ENCODE results near the gene ASCL2. TPM values are rescaled to one million over a fixed set of nuclear protein-coding genes. Genes with fewer than 3 reads are reported as not detected.
A peak's percentile ranks its signal among the peaks of the same experiment; 100 is the strongest.

The ASCL2 gene
- total RNA-seq, 1 donor: not detected

DNA sequence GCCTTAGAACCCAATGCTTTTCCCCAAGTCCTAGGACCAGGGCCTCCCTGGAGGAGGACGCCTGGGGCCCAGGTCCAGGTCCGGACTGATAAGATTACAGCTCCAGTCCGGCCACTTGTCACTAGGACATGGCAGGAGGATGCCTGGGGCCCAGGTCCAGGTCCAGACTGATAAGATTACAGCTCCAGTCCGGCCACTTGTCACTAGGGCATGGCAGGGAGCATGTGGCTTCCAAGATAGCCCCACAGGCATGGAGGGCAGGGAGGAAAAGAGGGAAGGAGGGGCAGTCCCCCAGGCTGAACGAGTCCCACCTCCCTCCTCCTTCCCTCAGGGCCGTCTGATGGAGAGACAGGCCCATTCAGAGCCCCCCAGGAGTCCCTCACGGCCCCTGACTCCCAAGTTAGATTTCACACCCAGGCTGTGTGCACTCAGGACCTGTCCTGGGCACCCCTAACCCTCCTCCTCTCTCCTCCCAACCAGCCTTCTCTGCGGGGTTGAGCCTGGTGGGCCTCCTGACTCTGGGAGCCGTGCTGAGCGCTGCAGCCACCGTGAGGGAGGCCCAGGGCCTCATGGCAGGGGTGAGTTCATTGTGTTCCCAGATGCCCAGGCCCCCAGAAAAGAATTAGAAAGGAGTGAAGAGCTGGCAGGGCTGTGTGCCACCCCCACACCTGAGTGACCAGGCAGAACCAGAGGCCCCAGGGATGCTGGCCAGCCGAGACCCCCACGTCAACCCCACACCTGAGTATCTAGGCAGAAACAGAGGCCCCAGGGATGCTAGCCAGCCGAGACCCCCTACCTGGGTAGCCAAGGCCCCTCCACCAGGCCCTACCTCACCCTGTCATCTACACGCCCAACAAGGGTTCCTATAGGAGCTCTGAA is 33.5 kb upstream of the ASCL2 start:
- TF ChIP-seq, protein P1, sequence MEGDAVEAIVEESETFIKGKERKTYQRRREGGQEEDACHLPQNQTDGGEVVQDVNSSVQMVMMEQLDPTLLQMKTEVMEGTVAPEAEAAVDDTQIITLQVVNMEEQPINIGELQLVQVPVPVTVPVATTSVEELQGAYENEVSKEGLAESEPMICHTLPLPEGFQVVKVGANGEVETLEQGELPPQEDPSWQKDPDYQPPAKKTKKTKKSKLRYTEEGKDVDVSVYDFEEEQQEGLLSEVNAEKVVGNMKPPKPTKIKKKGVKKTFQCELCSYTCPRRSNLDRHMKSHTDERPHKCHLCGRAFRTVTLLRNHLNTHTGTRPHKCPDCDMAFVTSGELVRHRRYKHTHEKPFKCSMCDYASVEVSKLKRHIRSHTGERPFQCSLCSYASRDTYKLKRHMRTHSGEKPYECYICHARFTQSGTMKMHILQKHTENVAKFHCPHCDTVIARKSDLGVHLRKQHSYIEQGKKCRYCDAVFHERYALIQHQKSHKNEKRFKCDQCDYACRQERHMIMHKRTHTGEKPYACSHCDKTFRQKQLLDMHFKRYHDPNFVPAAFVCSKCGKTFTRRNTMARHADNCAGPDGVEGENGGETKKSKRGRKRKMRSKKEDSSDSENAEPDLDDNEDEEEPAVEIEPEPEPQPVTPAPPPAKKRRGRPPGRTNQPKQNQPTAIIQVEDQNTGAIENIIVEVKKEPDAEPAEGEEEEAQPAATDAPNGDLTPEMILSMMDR (IDR thresholded peaks at IDR 0.05; ENCODE audit: insufficient read depth, low read length): no peak
- no peak overlapping the region for H3K4me3 ChIP-seq (ENCODE audit: low read depth, low read length)
- no peak for DNase-seq (ENCODE audit: low read depth)

DNA sequence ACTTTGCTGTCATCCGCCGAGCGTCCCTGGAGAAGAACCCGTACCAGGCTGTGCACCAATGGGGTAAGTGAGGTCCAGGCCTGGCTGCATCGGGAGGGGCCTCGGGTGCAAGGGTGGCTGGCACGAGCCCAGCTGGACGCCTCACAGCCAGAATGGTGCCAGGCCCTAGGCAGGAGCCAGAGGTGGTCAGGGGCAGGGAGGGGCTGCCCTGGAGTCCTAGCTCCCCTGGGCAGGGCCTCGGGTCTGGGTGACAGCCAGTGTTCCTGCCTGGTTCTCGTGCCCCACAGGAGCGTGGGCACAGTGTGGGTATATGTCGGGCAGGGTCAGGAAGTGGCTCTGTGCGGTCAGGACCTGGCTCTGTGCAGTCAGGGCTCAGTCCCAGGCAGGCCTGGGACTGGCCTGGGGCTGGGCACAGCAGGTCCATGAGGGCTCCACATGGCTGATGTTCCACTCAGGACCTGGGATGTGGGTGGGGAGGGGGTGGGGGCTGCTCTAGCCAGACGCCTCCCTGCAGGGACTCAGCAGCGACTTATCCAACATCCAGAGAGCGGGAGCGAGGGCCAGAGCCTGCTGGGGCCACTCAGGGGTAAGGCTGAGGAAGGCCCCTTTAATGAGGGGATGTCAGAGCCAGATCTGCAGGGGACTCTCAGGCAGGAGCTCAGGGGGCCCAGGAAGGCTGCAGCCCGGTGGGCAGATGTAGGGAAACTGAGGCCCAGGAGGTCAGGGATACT is 32.7 kb upstream of the ASCL2 start:
- DNase-seq (ENCODE audit: low read depth): no peak
- TF ChIP-seq, protein P1 (IDR thresholded peaks at IDR 0.05; ENCODE audit: insufficient read depth, low read length): no peak
- H3K4me3 ChIP-seq (ENCODE audit: low read depth, low read length): no peak overlapping the region

DNA sequence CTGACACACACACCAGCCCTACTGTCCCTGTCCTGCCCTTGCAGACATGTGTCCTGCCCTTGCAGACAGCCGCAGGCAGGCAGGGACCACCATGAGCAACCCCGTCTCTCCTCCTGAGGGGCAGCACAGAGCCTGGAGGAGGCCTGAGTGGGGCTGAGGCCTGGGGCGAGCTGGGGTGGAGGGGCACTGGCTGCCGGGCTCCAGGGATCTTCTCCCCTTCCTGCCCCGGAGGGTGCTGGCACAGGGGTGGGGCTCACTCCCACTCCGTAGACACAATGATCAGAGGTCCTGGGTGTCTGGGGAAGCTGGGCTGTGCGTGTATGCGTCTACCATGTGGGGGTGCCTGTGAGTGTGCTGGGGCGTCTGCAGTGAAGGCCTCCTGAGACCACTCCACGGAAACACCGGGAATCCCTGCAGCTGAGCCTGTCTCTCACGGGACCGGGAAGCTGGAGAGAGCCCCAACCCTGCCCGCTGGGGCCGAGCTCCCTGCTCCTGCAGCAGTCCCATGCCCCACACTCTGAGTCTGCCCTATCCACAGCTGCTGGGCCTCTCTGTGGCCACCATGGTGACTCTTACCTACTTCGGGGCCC is 32.0 kb upstream of the ASCL2 start:
- no peak for DNase-seq (ENCODE audit: low read depth)
- H3K4me3 ChIP-seq (ENCODE audit: low read depth, low read length): no peak overlapping the region
- TF ChIP-seq, protein P1 (IDR thresholded peaks at IDR 0.05; ENCODE audit: insufficient read depth, low read length): no peak

DNA sequence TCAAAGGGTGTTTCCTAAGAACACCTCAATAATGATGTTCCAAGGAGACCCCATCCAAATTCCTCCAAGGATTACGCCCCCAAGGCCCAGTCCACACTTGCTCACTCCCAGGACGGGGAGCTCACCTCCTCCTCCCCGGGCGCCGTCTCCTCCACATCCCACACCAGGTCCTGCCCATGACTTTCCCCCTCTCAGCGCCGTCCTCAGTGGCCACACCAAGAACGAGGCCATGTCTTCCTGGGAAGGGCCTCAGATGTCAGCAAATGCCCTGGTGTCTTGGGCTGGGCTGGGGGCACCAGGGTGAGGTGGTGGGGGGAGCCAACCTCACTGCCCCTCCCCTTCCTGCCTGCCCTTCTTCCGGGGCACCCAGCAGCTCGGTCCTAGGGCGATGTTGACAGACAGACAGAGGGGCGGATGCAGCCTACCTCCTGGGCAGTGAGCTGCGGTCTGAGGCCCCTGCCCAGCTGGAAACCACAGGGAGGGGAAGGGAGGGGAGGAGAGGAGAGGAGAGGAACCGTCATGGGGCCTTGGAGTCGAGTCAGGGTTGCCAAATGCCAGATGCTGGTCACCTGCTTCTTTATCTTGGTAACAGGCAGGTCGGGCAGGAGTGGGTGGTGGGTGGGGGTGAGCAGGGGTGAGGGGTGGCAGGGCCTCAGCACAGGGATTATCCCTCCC is 31.4 kb upstream of the ASCL2 start, which contains the start of the genes C11orf21 and TSPAN32:
Gene C11orf21 (minus strand): TSS at position 288 of the 675 bp plus-strand sequence. CDS start 110 bp downstream, at position 178.
Gene TSPAN32 (plus strand): TSS at position 383 of the 675 bp plus-strand sequence. CDS start 137 bp downstream, at position 520.
- H3K4me3 ChIP-seq (ENCODE audit: low read depth, low read length): no peak within 1 kb of the TSS
- peak; percentile 17 for DNase-seq (ENCODE audit: low read depth)
- TF ChIP-seq, protein P1 (IDR thresholded peaks at IDR 0.05; ENCODE audit: insufficient read depth, low read length): no peak

DNA sequence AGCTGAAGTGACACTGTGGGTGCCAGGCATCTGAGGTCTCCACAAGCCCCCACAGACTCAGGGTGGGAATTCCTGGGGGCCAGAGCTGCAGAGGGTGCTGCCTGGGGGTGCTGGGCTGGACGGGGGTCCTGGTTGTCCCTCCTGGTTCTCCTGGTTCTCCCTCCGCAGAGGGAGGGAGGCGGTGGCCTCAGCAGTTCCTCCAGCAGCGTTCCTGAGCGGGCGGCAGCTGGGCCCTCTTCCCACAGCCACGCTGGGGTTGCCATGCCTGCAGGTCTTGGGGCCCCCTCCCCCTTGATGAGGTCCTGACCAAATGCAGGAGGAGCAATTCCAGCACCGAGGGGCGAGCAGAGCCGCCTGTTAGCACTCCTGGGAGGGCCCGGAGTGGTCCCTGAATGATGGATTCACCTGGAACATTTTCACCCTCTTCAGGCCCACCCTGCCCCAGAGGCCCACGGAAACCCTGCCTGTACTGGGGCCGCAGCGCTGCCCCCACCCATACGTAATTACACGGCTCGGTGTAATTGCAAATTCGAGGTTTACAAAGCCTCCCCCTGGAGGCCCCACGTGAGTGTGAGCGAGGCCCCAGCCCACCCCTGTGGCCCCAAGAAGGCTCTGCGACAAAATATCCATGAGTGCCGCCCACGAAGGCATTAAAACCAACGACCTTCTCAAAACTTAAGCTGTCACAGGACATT is 30.7 kb upstream of the ASCL2 start:
- TF ChIP-seq, protein P1 (IDR thresholded peaks at IDR 0.05; ENCODE audit: insufficient read depth, low read length): no peak
- no peak for DNase-seq (ENCODE audit: low read depth)
- no peak overlapping the region for H3K4me3 ChIP-seq (ENCODE audit: low read depth, low read length)

Data from fibroblast of the aortic adventitia (primary cell).